GM18502 (cell line): ENCODE results near the gene NPAP1.
"Not testable (repeated sequence)": the region's sequence is repeated elsewhere in the genome, so short reads cannot be mapped to it uniquely, and the experiment has no call there.

ENCODE experiments used
- ATAC-seq: cut with Tn5 transposase; IDR thresholded peaks from one replicate; pipeline ENCODE4 v1.9.1; 2021; ENCODE audit warnings: mild to moderate bottlenecking; ENCODE audit not compliant: unreplicated experiment, poor library complexity

The NPAP1 gene

GRCh38 chr15:24675332-24676144, at the start of gene NPAP1:
Gene NPAP1 (plus strand): TSS chr15:24675775. CDS start chr15:24675868, 93 bp downstream.
- no peak for ATAC-seq

- no peak for ATAC-seq
Observed at GRCh38 chr15:24627443-24627842, 48.1 kb upstream of the NPAP1 start.

GRCh38 chr15:24633082-24633481, 42.5 kb upstream of the NPAP1 start:
- no peak for ATAC-seq

- ATAC-seq: not testable (repeated sequence)
Observed at GRCh38 chr15:24639412-24639811, 36.2 kb upstream of the NPAP1 start.

- no peak for ATAC-seq
Observed at GRCh38 chr15:24645627-24646026, 29.9 kb upstream of the NPAP1 start.

- ATAC-seq: no peak
Observed at GRCh38 chr15:24659622-24660021, 16.0 kb upstream of the NPAP1 start.

GRCh38 chr15:24662991-24663390, 12.6 kb upstream of the NPAP1 start:
- no peak for ATAC-seq

GRCh38 chr15:24676431-24676830, 856 bp downstream of the NPAP1 start:
- ATAC-seq: no peak

GRCh38 chr15:24678485-24678884, 2.9 kb downstream of the NPAP1 start:
- ATAC-seq: no peak

GRCh38 chr15:24682002-24682401, 6.4 kb downstream of the NPAP1 start:
- ATAC-seq: no peak

- not testable (repeated sequence) for ATAC-seq
Observed at GRCh38 chr15:24682905-24683304, 7.3 kb downstream of the NPAP1 start.

GRCh38 chr15:24683736-24684135, 8.2 kb downstream of the NPAP1 start:
- no peak for ATAC-seq

GRCh38 chr15:24684313-24684712, 8.7 kb downstream of the NPAP1 start:
- ATAC-seq: no peak

GRCh38 chr15:24696201-24696600, 20.6 kb downstream of the NPAP1 start:
- no peak for ATAC-seq

GRCh38 chr15:24696842-24697241, 21.3 kb downstream of the NPAP1 start:
- no peak for ATAC-seq

GRCh38 chr15:24718289-24719082, 42.9 kb downstream of the NPAP1 start:
- no peak for ATAC-seq

GRCh38 chr15:24729760-24730159, 54.2 kb downstream of the NPAP1 start:
- no peak for ATAC-seq
